H9 (cell line): ENCODE data around the gene PAH. TPM values are rescaled to one million over a fixed set of nuclear protein-coding genes. Genes with fewer than 3 reads are reported as not detected.

Source experiments
- DNase-seq: peaks from one replicate; pipeline ENCODE4 v3.0.0-alpha.2; 2017
- H2AFZ ChIP-seq: one replicate; pipeline ENCODE4 v1.6.1; 2013; ENCODE audit warnings: mild to moderate bottlenecking, low read length, control low read depth, moderate library complexity
- H2AK5ac ChIP-seq: 2 replicates; pipeline ENCODE4 v1.6.1; 2013; ENCODE audit warnings: low read length, control low read depth, mixed read lengths; ENCODE audit not compliant: insufficient read length
- H2BK120ac ChIP-seq: one replicate; pipeline ENCODE4 v1.6.1; 2013; ENCODE audit warnings: low read depth, mild to moderate bottlenecking, low read length, control low read depth, inconsistent platforms; ENCODE audit not compliant: poor library complexity, severe bottlenecking
- H2BK12ac ChIP-seq: 2 replicates; pipeline ENCODE4 v1.6.1; 2013; ENCODE audit warnings: low read length, control low read depth, mixed read lengths, low read depth; ENCODE audit not compliant: insufficient read length
- H2BK15ac ChIP-seq: 2 replicates; pipeline ENCODE4 v1.6.1; 2013; ENCODE audit warnings: low read depth, low read length, control low read depth
- H2BK20ac ChIP-seq: one replicate; pipeline ENCODE4 v1.6.1; 2013; ENCODE audit warnings: low read depth, mild to moderate bottlenecking, low read length, control low read depth, inconsistent platforms; ENCODE audit not compliant: poor library complexity, severe bottlenecking
- H2BK5ac ChIP-seq: 2 replicates; pipeline ENCODE4 v1.6.1; 2013; ENCODE audit warnings: low read length, control low read depth, mixed read lengths; ENCODE audit not compliant: insufficient read length
- H3K14ac ChIP-seq: 2 replicates; pipeline ENCODE4 v1.6.1; 2013; ENCODE audit warnings: low read length, control low read depth; ENCODE audit not compliant: insufficient read depth
- H3K18ac ChIP-seq: 2 replicates; pipeline ENCODE4 v1.6.1; 2013; ENCODE audit warnings: low read depth, mild to moderate bottlenecking, mixed read lengths, low read length, control low read depth; ENCODE audit not compliant: insufficient read length
- H3K23ac ChIP-seq: 2 replicates; pipeline ENCODE4 v1.6.1; 2013; ENCODE audit warnings: low read length, control low read depth, mixed read lengths, low read depth; ENCODE audit not compliant: insufficient read length
- H3K23me2 ChIP-seq: 2 replicates; pipeline ENCODE4 v1.6.1; 2013; ENCODE audit warnings: low read depth, mild to moderate bottlenecking, mixed read lengths, low read length, control low read depth; ENCODE audit not compliant: insufficient read length, poor library complexity, severe bottlenecking
- H3K27ac ChIP-seq: 2 replicates; pipeline ENCODE4 v1.5.1; 2013; ENCODE audit warnings: low read length, control low read depth, mixed read lengths, low read depth; ENCODE audit not compliant: insufficient read length
- H3K27me3 ChIP-seq: 2 replicates; pipeline ENCODE4 v1.6.1; 2013; ENCODE audit warnings: low read length, control low read depth, inconsistent platforms; ENCODE audit not compliant: insufficient read depth
- H3K4ac ChIP-seq: 2 replicates; pipeline ENCODE4 v1.6.1; 2013; ENCODE audit warnings: low read depth, mild to moderate bottlenecking, control low read depth, inconsistent platforms, low read length, moderate library complexity
- H3K4me1 ChIP-seq: 2 replicates; pipeline ENCODE4 v1.6.1; 2013; ENCODE audit warnings: low read length, control low read depth, inconsistent platforms; ENCODE audit not compliant: insufficient read depth
- H3K4me2 ChIP-seq: 2 replicates; pipeline ENCODE4 v1.6.1; 2013; ENCODE audit warnings: low read length, control low read depth, mixed read lengths; ENCODE audit not compliant: insufficient read length, insufficient read depth
- H3K56ac ChIP-seq: 2 replicates; pipeline ENCODE4 v1.6.1; 2013; ENCODE audit warnings: low read depth, mild to moderate bottlenecking, mixed read lengths, low read length, control low read depth; ENCODE audit not compliant: insufficient read length
- H3K79me1 ChIP-seq: 2 replicates; pipeline ENCODE4 v1.6.1; 2013; ENCODE audit warnings: low read depth, mild to moderate bottlenecking, moderate library complexity, low read length, control low read depth, inconsistent platforms; ENCODE audit not compliant: insufficient read depth, poor library complexity, severe bottlenecking
- H3K79me2 ChIP-seq: 2 replicates; pipeline ENCODE4 v1.6.1; 2013; ENCODE audit warnings: low read length, control low read depth, inconsistent platforms; ENCODE audit not compliant: insufficient read depth
- H3K9ac ChIP-seq: 2 replicates; pipeline ENCODE4 v1.6.1; 2013; ENCODE audit warnings: low read length, control low read depth, mixed read lengths; ENCODE audit not compliant: insufficient read length; ENCODE audit errors: extremely low read depth
- H3K9me3 ChIP-seq: one replicate; pipeline ENCODE4 v1.6.1; 2013; ENCODE audit warnings: low read depth, low read length, inconsistent platforms; ENCODE audit not compliant: control insufficient read depth
- H3T11ph ChIP-seq: one replicate; pipeline ENCODE4 v1.6.1; 2013; ENCODE audit warnings: mild to moderate bottlenecking, low read length, control low read depth, inconsistent platforms
- H4K20me1 ChIP-seq: one replicate; pipeline ENCODE4 v1.6.1; 2013; ENCODE audit not compliant: control insufficient read depth, insufficient read length, insufficient read depth
- H4K5ac ChIP-seq: 2 replicates; pipeline ENCODE4 v1.6.1; 2013; ENCODE audit warnings: low read depth, mild to moderate bottlenecking, mixed read lengths, low read length, control low read depth; ENCODE audit not compliant: insufficient read length
- H4K8ac ChIP-seq: replicated peaks from 2 replicates; pipeline ENCODE4 v1.6.1; 2013; ENCODE audit warnings: low read length, control low read depth, mixed read lengths, low read depth; ENCODE audit not compliant: insufficient read length
- H4K91ac ChIP-seq: 2 replicates; pipeline ENCODE4 v1.6.1; 2013; ENCODE audit warnings: low read depth, mild to moderate bottlenecking, moderate library complexity, mixed read lengths, low read length, control low read depth; ENCODE audit not compliant: insufficient read length
- H3K27ac Mint-ChIP-seq, 3 experiments: 2 replicates in 2 of 3; 3 replicates in 1 of 3; pipeline ENCODE4 v1.8.0; 2020 to 2021; ENCODE audit warnings: mixed read lengths in 3 of 3, mild to moderate bottlenecking in 1 of 3, moderate library complexity in 1 of 3
- H3K27me3 Mint-ChIP-seq: 2 replicates; pipeline ENCODE4 v1.8.0; 2021; ENCODE audit warnings: low read depth, mild to moderate bottlenecking, moderate library complexity, mixed read lengths
- H3K36me3 Mint-ChIP-seq, 3 experiments: 2 replicates in 2 of 3; 3 replicates in 1 of 3; pipeline ENCODE4 v1.8.0; 2020 to 2021; ENCODE audit warnings: low read depth in 3 of 3, mixed read lengths in 3 of 3; ENCODE audit not compliant: insufficient read depth in 1 of 3
- H3K4me1 Mint-ChIP-seq, 2 experiments: 2 replicates each; pipeline ENCODE4 v1.8.0; 2020; ENCODE audit warnings: mixed read lengths in 2 of 2
- H3K4me3 Mint-ChIP-seq, 2 experiments: 2 replicates in 1 of 2; 3 replicates in 1 of 2; pipeline ENCODE4 v1.8.0; 2020 to 2021; ENCODE audit warnings: mild to moderate bottlenecking in 2 of 2, mixed read lengths in 2 of 2, moderate library complexity in 1 of 2
- H3K9me3 Mint-ChIP-seq, 2 experiments: 2 replicates in 1 of 2; 3 replicates in 1 of 2; pipeline ENCODE4 v1.8.0; 2020; ENCODE audit warnings: mild to moderate bottlenecking in 2 of 2, mixed read lengths in 2 of 2, moderate library complexity in 1 of 2
- CTCF ChIP-seq: fragments of 200-600 bp; sonication (generic); conservative IDR thresholded peaks from 3 replicates; pipeline ENCODE4 v1.8.0; 2021; ENCODE audit warnings: antibody characterized with exemption, mild to moderate bottlenecking
- total RNA-seq: library from RNA; stranded (reverse); gene quantifications from 2 replicates; pipeline ENCODE4 v1.2.1, GENCODE V29; 2021

The PAH gene
- total RNA-seq, 1 experiment from 2014 or later: 6.1 TPM

GRCh38 chr12:102927220-102927619 is 10.2 kb upstream of the PAH start:
- no peak for TF ChIP-seq CTCF
- Histone ChIP-seq H3K4me2 (no peak overlapping the region), H3T11ph (no peak overlapping the region), H3K23me2 (no peaks in the 10 kb centered on the region), H2BK15ac (no peak overlapping the region), H3K79me1 (no peaks in the 10 kb centered on the region), H2BK12ac (no peak overlapping the region), H3K14ac (no peak overlapping the region), H2AFZ (no peak overlapping the region), H2AK5ac (no peak overlapping the region), H2BK20ac (no peak overlapping the region), H3K27me3 (no peaks in the 10 kb centered on the region), H3K79me2 (no peaks in the 10 kb centered on the region), H3K9me3 (no peaks in the 10 kb centered on the region), H3K23ac (no peak overlapping the region), H3K4me1 (peaks cover 2% of the 10 kb centered on the region; the same call in 1 of the 2 replicates), H2BK5ac (no peak overlapping the region), H3K56ac (no peak overlapping the region), H4K5ac (no peak overlapping the region), H4K20me1 (no peaks in the 10 kb centered on the region), H3K18ac (no peak overlapping the region), H4K8ac (no peak overlapping the region), H4K91ac (no peak overlapping the region), H3K9ac (no peak overlapping the region), H3K4ac (no peak overlapping the region), H3K27ac (no peak overlapping the region), H2BK120ac (no peak overlapping the region)
- no peak for DNase-seq
- no peak overlapping the region for H3K27ac Mint-ChIP-seq
- H3K9me3 Mint-ChIP-seq: peaks cover 0 to 3% of the 10 kb centered on the region in 2 experiments; a peak in 1 of 5 replicates
- H3K36me3 Mint-ChIP-seq: peaks cover 0 to 2% (median 0%) of the 10 kb centered on the region in 3 experiments; a peak in 3 of 7 replicates
- H3K4me3 Mint-ChIP-seq: no peak overlapping the region
- peaks cover 11% of the 10 kb centered on the region in 2 experiments for H3K4me1 Mint-ChIP-seq
- peaks cover 8% of the 10 kb centered on the region for H3K27me3 Mint-ChIP-seq
